ENCODE measurements around the gene EIPR1. TPM values are rescaled to one million over a fixed set of nuclear protein-coding genes. Genes with fewer than 3 reads are reported as not detected.

The EIPR1 gene
- 10 to 100 TPM; 26.1 to 51.6 (median 40.0) TPM for total RNA-seq

DNA sequence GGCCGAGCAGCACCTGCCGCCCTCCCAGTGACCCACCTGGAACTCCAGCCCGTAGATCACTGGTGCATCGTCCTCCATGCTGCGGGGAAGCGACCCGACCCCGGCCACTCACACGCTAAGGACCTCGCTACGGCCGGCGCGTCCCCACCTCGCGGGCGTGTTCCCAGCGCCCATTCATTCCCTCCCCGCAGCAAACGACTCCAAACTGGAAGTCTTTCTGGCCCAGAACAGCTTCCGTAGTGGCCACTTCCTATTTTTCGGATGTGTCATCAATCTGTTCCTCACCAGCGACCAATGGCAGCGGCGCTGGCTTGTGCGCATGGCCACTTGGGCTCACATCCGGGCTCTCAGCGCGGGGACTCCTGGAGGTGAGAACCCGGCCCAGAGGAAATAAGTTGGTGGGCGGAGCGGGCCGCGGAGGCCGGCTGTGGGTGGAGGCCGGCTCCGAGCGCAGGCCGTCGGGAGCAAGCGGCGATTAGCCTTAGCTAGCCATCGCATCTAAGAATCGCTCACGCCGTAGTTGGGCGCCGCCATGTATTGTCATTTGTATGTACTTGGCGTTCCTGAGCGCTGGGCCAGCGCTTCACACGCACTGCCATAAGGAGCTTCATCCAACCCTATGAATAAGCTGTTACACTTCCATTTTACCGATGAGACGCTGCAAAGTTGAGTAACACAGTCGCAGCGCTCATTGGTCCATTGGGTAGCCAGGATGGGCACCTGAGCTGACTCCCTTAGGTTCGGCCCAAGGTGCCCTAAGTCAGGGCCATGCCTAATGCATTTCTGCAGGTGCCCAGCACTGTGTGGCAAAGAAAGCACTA is at the start of gene EIPR1:
EIPR1 (minus strand) TSS at position 207 of the 821 bp plus-strand sequence; CDS start at position 78, 129 bp downstream.
- H3K4me3 ChIP-seq (replicated peaks in 1 of 3) = peak within 1 kb of the TSS; percentile 41 to 90 (median 57)
- H3K27ac ChIP-seq = peak within 1 kb of the TSS; percentile 84 to 92 (median 87)
- peaks cover 11 to 22% of the 10 kb centered on the region in 2 donors for H3K4me1 ChIP-seq
- intact Hi-C loops (cut with DNase I) = no loop called here
- H3K36me3 ChIP-seq = no peaks in the 10 kb centered on the region
- H3K9me3 ChIP-seq = no peaks in the 10 kb centered on the region
- DNase-seq = peak; percentile 99
- WGBS, 2 donors = 1 to 4% methylated on average over 30 to 41 of the region's 57 CpGs
- TF ChIP-seq, protein P1, sequence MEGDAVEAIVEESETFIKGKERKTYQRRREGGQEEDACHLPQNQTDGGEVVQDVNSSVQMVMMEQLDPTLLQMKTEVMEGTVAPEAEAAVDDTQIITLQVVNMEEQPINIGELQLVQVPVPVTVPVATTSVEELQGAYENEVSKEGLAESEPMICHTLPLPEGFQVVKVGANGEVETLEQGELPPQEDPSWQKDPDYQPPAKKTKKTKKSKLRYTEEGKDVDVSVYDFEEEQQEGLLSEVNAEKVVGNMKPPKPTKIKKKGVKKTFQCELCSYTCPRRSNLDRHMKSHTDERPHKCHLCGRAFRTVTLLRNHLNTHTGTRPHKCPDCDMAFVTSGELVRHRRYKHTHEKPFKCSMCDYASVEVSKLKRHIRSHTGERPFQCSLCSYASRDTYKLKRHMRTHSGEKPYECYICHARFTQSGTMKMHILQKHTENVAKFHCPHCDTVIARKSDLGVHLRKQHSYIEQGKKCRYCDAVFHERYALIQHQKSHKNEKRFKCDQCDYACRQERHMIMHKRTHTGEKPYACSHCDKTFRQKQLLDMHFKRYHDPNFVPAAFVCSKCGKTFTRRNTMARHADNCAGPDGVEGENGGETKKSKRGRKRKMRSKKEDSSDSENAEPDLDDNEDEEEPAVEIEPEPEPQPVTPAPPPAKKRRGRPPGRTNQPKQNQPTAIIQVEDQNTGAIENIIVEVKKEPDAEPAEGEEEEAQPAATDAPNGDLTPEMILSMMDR (IDR thresholded peaks at IDR 0.05) = peak in 3 of 6 experiments; percentile 11 to 32 (median 21)
- TF ChIP-seq POLR2A (IDR thresholded peaks at IDR 0.05) = peak in 1 of 2 donors; percentile 90
- no peaks in the 10 kb centered on the region for H3K27me3 ChIP-seq

DNA sequence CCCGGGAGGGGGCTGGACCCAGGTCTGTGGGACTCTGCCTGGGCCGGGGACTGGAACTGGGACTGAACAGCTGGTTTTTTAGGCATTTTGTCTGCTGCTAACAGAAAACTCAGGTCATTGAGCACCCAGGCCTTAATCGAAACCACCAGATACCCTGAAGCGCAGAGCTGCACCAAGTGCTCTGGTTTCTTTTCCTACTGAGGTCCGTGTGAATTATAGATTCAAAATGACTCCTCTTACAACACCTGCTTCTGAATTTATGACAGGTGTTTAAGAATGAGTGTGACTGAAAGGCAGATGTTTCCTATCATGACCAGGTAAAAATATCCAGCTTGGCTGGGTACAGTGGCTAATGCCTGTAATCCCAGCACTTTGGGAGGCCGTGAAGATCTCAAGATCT is 49.7 kb upstream of the EIPR1 start:
- Histone ChIP-seq H3K36me3 (peaks cover 21 to 23% of the 10 kb centered on the region in 2 donors), H3K27me3 (no peaks in the 10 kb centered on the region), H3K4me3 (replicated peaks in 1 of 3) (no peak overlapping the region), H3K4me1 (no peaks in the 10 kb centered on the region), H3K9me3 (no peaks in the 10 kb centered on the region), H3K27ac (no peak overlapping the region)
- intact Hi-C loops (cut with DNase I) = no loop called here
- TF ChIP-seq POLR2A (IDR thresholded peaks at IDR 0.05) = no peak
- TF ChIP-seq, protein P1 (IDR thresholded peaks at IDR 0.05) = no peak
- 93% methylated on average over 6 of the region's 6 CpGs for WGBS, 2 donors
- no peak for DNase-seq

DNA sequence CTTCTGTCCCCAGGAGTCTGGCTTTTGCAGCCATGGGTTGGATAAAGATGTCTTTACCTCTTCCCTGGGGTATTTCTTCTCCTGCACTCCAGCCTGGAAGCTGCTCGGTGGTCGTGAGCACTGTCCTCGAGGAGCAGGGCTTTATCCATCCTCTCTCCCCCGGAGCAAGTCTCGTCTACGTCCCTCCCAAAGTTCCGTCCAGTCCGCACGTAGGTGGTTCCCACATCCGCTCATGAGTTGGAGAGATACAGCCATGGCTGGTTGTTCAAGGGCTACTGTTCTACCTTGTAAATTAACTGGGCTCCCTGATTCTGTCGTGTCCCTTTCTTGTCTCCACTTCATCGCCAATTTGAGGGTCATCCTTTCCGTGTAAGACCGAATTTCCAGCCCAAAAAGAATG is 49.0 kb upstream of the EIPR1 start:
- Histone ChIP-seq H3K9me3 (no peaks in the 10 kb centered on the region), H3K27ac (no peak overlapping the region), H3K36me3 (peaks cover 22 to 29% of the 10 kb centered on the region in 2 donors), H3K27me3 (no peaks in the 10 kb centered on the region), H3K4me1 (no peaks in the 10 kb centered on the region), H3K4me3 (replicated peaks in 1 of 3) (no peak overlapping the region)
- 95% methylated on average over 14 of the region's 14 CpGs for WGBS, 2 donors
- TF ChIP-seq, protein P1 (IDR thresholded peaks at IDR 0.05) = no peak
- TF ChIP-seq POLR2A (IDR thresholded peaks at IDR 0.05) = no peak
- intact Hi-C loops (cut with DNase I) = no loop called here
- DNase-seq = no peak

- no peak for DNase-seq
- 93 to 97% methylated on average over 9 of the region's 9 CpGs for WGBS, 2 donors
- Histone ChIP-seq H3K27ac (no peak overlapping the region), H3K9me3 (no peaks in the 10 kb centered on the region), H3K36me3 (peaks cover 18 to 35% of the 10 kb centered on the region in 2 donors), H3K27me3 (no peaks in the 10 kb centered on the region), H3K4me1 (no peaks in the 10 kb centered on the region), H3K4me3 (replicated peaks in 1 of 3) (no peak overlapping the region)
- intact Hi-C loops (cut with DNase I) = loop anchor here (5.0 kb wide), 1 partner anchor 38 kb away; no protein-coding TSS in a partner anchor
- no peak for TF ChIP-seq POLR2A (IDR thresholded peaks at IDR 0.05)
- TF ChIP-seq, protein P1 (IDR thresholded peaks at IDR 0.05) = no peak
Measured at GRCh38 chr2:3424171-3424795, 46.7 kb upstream of the EIPR1 start.
